GM18508 (cell line): Measurements from ENCODE around the gene CD63.

Source experiments
- ATAC-seq: cut with Tn5 transposase; IDR thresholded peaks from one replicate; pipeline ENCODE4 v1.9.1; 2021; ENCODE audit warnings: moderate number of reproducible peaks; ENCODE audit not compliant: insufficient read depth, unreplicated experiment

The CD63 gene

DNA sequence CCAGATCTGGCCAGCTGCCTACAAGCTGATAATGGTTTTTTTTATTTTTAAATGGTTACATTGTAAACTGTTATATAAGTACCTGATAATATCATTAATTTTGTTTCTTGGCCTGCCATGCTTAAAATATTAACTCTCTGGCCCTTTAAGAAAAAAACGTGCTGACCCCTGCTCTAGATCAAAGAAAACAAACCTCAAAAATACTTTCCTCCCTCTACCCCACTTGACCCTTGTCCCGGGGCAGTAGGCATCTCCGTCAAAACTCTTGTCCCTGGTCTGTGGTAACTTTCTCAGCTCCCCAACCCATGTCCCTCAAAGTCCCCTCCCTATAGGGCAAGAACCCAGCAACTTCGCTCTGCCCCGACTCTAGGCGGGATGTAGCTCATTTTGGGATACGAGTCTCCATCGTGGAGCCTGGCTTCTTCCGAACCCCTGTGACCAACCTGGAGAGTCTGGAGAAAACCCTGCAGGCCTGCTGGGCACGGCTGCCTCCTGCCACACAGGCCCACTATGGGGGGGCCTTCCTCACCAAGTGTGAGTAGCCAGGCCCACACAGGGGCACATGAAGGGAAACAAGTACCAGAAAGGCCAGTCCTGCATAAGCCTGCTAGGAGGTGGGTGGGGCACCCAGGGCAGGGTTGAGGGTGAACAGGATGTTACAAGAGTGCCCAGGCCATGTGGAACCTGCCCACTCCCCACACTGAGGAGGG lies 5.1 kb downstream of the CD63 start:
- no peak for ATAC-seq

DNA sequence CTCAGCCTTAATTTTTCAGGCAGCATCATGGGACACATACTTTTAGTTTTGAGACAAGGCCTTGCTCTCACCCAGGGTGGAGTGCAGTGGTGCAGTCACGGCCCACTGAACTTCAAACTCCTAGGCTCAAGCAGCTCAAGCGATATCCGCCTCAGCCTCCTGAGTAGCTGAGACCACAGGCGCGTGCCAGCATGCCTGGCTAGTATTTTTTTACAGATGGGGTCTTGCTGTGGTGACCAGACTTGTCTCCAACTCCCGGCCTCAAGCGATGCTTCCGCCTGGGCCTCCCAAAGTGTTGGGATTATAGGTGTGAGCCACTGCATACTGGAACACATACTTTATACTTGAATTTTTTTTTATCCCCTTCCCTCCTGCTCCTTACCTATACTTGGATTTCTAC lies 5.9 kb downstream of the CD63 start:
- no peak for ATAC-seq

DNA sequence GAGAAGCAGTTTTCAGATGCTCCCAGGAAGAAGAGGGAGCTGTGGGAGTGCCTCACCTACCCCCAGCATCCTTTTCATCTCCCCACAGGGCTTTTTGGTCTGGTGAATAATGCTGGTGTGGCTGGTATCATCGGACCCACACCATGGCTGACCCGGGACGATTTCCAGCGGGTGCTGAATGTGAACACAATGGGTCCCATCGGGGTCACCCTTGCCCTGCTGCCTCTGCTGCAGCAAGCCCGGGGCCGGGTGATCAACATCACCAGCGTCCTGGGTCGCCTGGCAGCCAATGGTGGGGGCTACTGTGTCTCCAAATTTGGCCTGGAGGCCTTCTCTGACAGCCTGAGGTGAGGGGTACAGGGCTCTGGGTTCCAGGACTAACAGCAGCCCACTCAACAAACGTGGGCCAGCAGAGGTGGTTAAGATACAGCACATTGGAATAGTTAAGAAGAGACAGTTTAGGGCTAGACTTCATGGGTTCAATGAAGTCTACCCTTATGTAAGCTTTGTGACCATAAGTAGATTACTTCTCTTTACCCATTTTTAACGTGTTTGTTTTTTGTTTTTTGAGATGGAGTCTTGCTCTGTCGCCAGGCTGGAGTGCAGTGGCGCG lies 7.1 kb downstream of the CD63 start:
- no peak for ATAC-seq

DNA sequence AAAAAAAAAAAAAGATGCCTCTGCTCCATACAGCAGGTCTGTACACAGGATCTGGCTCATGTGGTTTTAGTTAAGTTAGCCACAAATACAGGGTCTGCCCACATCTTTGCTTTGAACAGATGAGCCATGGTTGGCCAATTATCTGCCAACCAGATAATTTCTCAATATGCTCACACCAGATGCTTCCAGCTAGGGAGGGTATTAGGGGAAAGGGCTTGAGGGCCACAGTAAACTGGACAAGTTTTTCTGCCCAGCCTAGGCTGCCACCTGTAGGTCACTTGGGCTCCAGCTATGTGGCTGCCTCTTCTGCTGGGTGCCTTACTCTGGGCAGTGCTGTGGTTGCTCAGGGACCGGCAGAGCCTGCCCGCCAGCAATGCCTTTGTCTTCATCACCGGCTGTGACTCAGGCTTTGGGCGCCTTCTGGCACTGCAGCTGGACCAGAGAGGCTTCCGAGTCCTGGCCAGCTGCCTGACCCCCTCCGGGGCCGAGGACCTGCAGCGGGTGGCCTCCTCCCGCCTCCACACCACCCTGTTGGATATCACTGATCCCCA lies 7.8 kb downstream of the CD63 start:
- no peak for ATAC-seq

DNA sequence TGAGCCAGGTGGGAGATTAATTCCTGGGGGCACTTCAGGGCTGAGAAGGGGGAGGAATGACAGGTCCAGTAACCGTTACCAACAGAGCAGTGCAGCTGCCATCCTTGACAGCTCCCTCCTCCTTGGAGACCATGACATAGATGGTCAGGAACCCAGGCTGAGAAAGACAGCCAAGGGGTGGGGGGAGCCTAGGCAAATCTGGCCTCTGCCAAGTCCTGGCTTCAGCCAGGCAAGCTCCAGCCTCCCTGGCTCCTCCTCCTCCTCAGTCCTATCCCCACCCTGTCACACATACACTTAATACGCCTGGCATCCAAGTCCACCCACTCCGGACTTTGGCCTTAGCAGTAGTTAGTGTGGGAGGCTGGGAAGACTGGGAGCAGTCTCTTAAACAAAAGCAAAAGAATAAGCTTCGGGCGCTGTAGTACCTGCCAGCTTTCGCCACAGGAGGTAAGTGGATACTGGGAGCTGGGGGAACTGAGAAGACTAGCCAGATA lies 8.7 kb downstream of the CD63 start, which contains the start of gene RDH5:
TSS of gene RDH5 (plus strand) at position 323 of the 494 bp plus-strand sequence. CDS start 792 bp downstream, outside the sequence.
- no peak for ATAC-seq

DNA sequence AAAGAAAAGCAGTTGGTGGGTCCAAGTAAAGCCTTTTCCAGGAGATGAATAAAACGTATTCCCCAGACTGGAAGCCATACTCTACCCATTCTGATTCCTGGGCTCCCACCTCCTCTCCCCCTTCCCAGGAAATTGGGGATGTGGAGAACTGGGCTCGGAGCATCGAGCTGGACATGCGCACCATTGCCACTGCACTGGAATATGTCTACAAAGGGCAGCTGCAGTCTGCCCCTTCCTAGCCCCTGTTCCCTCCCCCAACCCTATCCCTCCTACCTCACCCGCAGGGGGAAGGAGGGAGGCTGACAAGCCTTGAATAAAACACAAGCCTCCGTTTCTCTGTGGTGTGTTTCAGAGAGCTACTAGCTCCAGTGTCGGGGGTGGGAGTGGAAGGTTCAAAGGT lies 9.4 kb downstream of the CD63 start:
- ATAC-seq: no peak

DNA sequence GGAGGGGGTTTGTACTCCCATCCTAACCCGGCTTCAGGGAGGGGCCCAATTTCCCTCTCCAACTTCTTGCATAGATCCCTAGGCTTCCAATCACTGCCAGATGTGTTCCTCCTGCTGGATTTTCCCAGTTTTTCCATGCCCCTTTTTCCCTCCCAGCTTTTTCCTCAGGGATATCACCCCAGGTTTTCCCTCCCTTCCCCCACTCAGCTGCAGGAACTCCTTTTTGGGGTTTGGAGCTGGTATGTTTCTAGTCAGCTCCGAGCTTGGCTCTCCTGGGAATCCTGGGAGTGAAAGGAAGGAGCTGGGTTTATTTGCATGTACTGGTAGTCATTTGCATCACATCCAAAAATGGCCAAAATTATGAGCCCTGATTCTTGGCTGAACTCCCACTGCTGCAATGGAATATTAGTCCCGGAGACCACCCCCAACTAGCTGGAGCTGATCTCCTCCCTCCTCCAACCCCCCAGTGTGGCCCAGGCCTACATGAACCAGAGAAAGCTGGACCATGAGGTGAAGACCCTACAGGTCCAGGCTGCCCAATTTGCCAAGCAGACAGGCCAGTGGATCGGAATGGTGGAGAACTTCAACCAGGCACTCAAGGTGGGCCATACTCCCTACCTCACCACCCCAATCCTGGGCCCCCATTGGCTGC lies 10.1 kb downstream of the CD63 start:
- no peak for ATAC-seq

DNA sequence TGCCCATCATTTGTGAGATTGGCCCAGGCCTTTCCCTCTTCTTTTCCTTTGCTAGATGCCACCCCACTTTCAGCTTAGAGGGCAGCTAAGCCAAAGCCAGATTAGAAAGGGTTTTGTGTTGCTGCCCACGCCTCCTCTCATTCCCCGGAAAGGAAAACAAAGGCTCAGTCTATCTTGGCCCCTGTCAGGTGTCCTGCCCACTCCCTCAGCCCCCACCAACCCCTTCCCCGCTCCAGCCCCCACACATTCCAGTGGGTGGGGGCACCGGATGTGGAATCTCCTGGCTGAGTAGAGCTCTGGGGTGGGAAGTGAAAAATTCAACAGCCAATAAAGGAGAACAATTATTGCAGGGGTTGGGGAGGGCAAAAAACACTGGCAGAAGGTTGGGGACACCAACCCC lies 10.8 kb downstream of the CD63 start:
- ATAC-seq: no peak

DNA sequence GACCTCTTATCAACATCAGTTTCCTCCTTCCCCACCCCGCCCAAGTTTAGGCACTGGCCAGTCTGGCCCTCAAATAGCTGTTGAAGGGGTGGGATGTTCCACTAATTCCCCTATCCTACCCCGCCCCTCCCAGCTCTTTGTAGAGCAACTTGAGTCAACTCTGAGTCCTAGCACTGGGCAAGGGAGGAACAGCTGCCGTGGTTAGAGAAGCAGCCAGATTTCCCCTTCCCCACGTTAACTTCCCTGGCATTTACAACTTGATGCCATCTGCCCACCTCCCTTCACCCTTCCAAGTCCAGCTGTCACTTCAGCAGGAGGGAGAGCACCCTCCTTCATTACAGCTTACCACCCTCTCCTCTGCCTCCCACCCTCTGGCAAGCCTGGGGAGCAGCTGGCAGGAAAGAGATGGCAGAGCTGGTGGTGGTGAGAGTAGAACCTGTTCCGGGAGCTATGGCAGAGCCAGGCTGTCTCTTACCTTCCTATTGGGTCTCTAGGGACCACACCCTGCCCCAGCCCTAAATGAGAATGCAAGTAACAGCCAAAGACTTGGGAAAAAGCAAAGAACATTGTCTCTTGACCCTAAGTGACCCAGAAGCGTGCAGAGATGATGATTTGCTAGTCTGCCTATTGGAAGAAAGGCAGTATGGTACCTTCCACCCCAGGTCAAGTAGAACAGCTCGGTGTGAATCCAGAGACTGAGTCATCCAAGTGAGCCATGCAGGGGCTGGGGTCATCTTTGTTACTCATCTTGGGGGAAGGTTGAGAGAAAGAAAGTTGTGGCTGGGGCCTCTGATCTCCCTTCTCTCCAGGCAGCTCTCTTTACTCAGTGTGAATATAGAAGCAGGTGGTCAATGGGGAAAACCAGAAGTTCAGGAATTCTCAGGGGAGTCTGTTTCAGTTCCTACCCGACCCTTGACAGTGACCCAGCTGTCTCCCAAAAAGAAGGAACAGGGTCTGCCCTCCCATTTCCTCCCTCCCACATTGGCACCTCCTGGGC lies 11.5 kb downstream of the CD63 start:
- ATAC-seq: no peak

DNA sequence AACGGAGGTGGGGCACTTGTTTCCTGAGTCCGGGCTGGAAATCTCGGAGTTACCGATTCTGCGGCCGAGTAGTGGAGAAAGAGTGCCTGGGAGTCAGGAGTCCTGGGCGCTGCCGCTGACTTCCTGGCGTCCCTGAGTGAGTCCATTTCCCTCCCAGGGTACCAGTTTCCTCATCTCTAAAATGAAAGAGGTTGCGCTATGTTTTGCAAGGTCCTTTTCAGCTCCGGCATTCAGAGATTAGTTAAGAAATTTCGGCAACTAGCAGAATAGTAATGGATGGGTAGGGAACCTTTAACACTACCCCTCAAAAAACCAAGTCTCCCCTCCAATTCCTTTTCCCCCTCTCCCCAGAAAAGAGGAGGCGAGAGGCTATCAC lies 12.2 kb downstream of the CD63 start:
- no peak for ATAC-seq

DNA sequence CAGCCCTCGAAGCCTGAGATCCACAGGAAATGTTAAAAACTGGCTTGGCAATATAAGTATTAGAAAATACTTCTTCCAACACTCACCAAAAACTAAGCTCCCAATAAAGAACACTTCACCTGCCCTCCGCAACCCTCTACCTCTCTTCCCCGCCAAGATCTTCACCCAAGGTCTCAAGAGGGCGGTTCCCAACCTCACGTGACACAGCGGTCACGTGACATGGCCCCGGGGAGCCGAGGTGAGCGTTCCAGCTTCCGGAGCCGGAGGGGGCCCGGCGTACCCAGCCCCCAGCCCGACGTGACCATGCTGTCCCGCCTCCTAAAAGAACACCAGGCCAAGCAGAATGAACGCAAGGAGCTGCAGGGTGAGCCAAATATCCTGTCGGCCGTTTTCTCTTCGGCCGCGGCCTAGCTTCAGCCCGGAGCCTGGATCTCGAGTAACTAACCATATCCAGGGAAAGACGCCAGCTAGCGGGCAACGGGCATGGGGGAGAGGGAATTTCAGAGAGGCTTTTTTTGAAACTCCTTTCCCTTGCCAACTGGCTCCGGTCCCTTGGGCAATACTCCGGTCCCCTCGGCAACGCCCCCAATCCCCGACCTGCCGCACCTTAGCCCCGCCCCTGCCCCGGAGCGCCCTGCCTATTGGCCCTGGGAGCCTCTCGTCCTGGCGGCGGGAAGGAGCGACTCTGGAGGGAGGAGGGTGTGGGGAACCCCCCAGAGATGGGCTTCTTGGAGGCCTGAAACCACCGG lies 12.8 kb downstream of the CD63 start, which contains the start of gene BLOC1S1:
TSS of gene BLOC1S1 (plus strand) at position 214 of the 749 bp plus-strand sequence. CDS start at position 220, 6 bp downstream.
- ATAC-seq: peak; percentile 41

DNA sequence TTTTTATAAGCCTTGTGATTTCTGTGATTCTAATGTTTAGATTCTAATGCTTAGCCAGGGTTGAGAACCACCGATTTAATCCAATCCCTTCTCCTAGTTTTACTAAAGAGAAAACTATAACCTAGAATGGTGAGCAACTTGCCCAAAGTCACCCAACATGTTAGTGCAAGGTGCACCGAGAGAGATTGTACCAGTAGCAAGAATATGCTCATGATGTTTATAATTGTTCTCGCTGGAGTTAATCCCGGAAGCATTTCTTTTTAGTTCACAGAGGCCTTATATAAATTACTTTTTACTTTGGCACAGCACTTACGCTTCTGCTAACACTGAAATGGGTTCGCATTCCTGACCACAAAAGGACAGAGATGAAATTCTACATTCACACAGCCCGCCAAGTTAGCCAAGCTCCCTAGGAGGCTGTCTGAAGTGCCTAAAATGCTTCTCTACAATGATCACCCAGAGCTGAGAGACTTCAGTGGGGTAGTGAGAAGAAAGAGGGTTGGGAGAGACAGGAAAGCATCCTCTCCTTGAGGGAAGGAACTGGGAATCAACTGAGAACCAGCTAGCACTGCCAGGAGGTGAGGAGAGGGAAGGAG lies 13.5 kb downstream of the CD63 start:
- ATAC-seq: no peak

DNA sequence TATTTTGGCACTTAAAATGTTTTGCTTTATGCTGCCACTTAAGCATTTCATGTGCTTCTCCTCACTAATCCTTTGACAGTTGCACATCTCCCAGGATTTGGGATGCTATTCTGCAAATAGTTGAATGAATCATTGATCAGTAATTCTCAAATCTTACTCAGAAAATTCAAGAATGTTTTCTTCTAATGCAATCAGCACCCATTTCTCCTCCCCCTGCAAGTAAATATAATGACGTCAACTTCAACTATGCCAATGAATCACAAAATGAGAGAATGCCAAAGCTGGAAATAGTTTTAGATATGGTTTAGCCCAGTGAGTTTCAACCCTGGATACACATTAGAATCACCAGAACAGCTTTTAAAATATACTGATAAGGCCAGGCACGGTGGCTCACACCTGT lies 15.1 kb downstream of the CD63 start:
- ATAC-seq: no peak

DNA sequence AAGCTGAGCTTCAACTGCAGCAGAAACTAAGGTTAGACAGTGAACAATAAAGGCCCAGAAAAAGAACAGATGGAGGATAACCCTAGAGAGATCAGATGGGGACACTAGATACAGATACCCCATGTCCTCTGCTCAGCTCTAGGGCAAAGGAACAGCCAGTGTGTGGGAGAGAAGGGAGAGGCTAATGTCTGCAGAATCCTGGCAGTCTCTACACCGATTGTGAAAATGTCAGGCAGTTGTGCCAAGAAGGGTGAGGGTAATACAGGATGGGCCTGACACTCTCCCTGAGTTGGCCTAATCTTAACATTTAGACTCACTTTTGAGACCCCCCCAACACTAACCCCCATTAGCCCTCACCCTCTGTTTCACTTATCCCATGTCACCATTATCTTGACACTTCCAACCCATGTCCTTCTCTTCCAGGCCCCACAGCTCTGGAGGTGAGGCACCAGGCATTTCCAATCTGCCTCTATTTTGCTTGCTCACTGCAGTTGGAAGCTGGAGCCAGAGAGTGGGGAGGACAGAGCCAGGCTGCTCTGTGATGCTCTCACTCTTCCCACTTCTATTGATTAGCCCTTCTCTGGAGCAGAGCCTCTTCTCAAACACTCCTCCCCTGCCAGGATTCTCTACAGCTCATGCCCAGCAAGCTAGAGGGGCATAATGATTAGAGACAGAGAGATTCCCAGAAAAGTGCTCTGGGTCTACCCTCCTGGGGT lies 16.0 kb downstream of the CD63 start:
- ATAC-seq: no peak

DNA sequence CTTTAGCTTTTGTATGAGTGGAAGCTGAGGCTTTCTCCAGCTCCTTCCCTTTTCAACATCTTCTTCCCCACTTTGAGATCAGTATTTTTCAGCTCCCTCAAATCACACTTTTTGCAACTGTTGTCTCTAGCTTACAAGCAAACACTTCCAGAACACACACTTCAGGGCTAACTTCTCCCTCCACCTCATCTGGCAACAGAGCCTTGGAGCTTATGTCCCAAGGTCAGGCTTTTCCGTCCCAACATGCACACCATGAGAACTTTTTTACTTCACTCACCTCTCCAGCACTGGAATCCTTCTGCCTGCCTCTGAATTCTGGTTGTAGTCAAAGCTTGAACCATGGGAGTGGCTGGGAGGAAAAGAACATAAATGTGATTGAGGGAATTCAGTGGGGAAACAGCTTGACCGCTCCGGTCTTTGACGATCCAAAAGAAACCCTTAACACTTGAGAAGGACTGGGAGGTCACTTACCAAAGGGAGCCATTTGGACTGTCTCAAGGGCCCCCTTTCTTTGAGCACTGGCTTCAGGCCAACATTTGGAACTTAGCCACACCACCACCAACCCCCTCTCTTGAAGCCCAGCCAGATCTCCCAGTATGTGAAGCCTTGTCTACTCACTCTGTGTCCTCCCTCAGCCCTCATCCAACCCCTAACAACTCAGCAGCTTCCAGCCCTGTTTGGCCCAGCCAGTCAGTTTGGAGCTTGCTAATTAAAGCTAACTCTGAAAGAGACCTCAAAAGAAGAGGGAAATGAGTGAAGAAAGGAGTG lies 16.8 kb downstream of the CD63 start:
- no peak for ATAC-seq

DNA sequence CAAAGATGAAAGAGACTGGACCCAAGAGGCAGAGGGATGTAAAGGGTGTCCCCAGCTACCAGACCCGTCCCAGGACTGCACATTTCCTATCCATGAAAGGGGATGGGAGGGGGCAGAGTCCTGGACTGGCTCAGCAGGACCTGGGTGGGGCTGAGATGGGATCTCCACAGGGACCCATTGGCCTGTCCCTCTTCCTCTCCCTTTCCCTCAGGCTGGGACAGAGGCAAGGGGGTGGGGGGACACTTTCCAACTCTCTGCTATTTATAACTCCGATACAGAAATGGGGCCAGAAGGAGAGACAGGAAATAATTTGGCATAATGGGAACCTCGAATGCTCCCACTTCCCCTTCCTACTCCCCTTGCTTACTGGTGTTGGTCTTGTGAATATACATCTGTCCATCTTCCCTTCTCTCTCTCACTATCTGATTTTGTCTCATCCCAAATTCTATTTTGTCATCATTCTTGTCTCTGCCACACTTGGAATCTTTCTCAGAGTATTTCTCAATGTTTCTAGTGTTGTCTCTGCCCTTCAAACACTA lies 20.0 kb downstream of the CD63 start:
- no peak for ATAC-seq
